ENCODE results near the gene LGR4. TPM values are rescaled to one million over a fixed set of nuclear protein-coding genes. Genes with fewer than 3 reads are reported as not detected.
A peak's percentile ranks its signal among the peaks of the same experiment; 100 is the strongest.

LGR4 gene
- total and polyA plus RNA-seq, 9 of the 15 experiments (the other 6 are each of a cell fraction or from before 2014, with no cell fraction given): 0.94 to 10.1 (median 5.8) TPM

- TF ChIP-seq CEBPG (CRISPR knock-in tag; IDR thresholded peaks at IDR 0.05) (no peak), CEBPG (tag; conservative IDR thresholded peaks at IDR 0.05 in 1 of 2, IDR thresholded peaks at IDR 0.05 in 1 of 2) (no peak), ZNF347 (CRISPR knock-in tag; IDR thresholded peaks at IDR 0.05; ENCODE audit: low read depth) (no peak), CC2D1A (IDR thresholded peaks at IDR 0.05) (peak; percentile 88), MEF2D (tag; conservative IDR thresholded peaks at IDR 0.05; ENCODE audit: low read depth) (peak; percentile 63; the same call in 1 of the 2 replicates), RBFOX2 (IDR thresholded peaks at IDR 0.05; ENCODE audit: low read depth, low read length) (no peak), PHTF2 (CRISPR knock-in tag; IDR thresholded peaks at IDR 0.05) (no peak), HNRNPH1 (optimal IDR thresholded peaks at IDR 0.05; ENCODE audit: low read depth, low read length) (no peak), NONO (IDR thresholded peaks at IDR 0.05; ENCODE audit: low read depth in 2 of 2, low read length in 1 of 2) (no peak), GTF3C2 (IDR thresholded peaks at IDR 0.05; ENCODE audit: borderline replicate concordance, extremely low read depth, insufficient read length) (no peak), ZBTB7A (IDR thresholded peaks at IDR 0.05; ENCODE audit: borderline replicate concordance, control insufficient read depth, low read depth, low read length) (no peak), FOXJ3 (CRISPR knock-in tag; IDR thresholded peaks at IDR 0.05) (no peak), TAL1 (IDR thresholded peaks at IDR 0.05) (peak; percentile 95), CBFB (CRISPR knock-in tag; IDR thresholded peaks at IDR 0.05) (no peak), ZFP36 (IDR thresholded peaks at IDR 0.05; ENCODE audit: low read depth, low read length, partially characterized antibody) (peak; percentile 39), HMGN3 (IDR thresholded peaks at IDR 0.05; ENCODE audit: borderline replicate concordance, extremely low read depth, insufficient read length, low read depth, low read length) (no peak), LEF1 (IDR thresholded peaks at IDR 0.05) (peak; percentile 50; the same call in 1 of the 2 replicates), ZNF785 (CRISPR knock-in tag; IDR thresholded peaks at IDR 0.05) (no peak), CREM (IDR thresholded peaks at IDR 0.05; ENCODE audit: low read depth) (peak; percentile 62; the same call in 1 of the 2 replicates), CHCHD3 (CRISPR knock-in tag; IDR thresholded peaks at IDR 0.05) (no peak), ZBTB34 (CRISPR knock-in tag; IDR thresholded peaks at IDR 0.05) (no peak), E2F4 (CRISPR knock-in tag; IDR thresholded peaks at IDR 0.05; ENCODE audit: low read depth) (no peak)
Measured at GRCh38 chr11:27372164-27372563, 100.4 kb downstream of the LGR4 start (continued).
